GM12874 (cell line): ENCODE data around the gene GH1.
"Not testable (repeated sequence)": the region's sequence is repeated elsewhere in the genome, so short reads cannot be mapped to it uniquely, and the experiment has no call there.

Experiments
- TF ChIP-seq, protein P1 (sequence below): IDR thresholded peaks from 2 replicates; pipeline ENCODE4 v1.5.1; 2011; ENCODE audit warnings: low read depth, mild to moderate bottlenecking, control low read depth, low read length, moderate library complexity; ENCODE audit not compliant: insufficient read depth

The GH1 gene

DNA sequence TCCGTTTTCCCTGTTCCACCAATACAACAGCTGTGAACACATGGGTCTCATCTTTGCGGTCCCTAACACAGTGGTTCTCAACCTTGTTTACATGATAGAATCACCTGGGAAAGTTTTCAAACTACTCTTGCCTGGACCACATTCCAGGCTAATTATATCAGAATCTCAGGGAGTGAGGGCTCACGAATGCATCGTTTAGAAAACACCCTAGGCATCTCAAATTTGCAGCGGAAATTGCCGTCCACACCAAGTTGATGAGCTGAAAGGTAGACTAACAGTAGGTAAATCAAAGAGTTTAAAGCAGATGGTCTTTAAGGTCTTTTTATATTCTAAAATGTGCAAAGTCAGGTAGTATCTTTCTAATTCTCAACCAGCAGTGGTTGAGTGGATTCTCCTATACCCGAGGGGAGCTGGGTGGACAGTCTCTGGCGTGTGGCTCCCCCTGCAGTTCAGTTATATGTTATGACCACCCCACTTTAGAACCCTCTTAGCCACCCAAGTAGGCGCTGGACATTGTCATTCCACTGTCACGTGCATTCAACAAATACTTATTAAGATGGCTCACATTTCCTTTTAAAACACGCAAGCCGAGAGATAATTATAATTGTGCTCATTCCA, 11.4 kb downstream of the GH1 start:
- TF ChIP-seq, protein P1, sequence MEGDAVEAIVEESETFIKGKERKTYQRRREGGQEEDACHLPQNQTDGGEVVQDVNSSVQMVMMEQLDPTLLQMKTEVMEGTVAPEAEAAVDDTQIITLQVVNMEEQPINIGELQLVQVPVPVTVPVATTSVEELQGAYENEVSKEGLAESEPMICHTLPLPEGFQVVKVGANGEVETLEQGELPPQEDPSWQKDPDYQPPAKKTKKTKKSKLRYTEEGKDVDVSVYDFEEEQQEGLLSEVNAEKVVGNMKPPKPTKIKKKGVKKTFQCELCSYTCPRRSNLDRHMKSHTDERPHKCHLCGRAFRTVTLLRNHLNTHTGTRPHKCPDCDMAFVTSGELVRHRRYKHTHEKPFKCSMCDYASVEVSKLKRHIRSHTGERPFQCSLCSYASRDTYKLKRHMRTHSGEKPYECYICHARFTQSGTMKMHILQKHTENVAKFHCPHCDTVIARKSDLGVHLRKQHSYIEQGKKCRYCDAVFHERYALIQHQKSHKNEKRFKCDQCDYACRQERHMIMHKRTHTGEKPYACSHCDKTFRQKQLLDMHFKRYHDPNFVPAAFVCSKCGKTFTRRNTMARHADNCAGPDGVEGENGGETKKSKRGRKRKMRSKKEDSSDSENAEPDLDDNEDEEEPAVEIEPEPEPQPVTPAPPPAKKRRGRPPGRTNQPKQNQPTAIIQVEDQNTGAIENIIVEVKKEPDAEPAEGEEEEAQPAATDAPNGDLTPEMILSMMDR = 0 out of 2 replicates have a peak, but pooled peaks have one; percentile 9

DNA sequence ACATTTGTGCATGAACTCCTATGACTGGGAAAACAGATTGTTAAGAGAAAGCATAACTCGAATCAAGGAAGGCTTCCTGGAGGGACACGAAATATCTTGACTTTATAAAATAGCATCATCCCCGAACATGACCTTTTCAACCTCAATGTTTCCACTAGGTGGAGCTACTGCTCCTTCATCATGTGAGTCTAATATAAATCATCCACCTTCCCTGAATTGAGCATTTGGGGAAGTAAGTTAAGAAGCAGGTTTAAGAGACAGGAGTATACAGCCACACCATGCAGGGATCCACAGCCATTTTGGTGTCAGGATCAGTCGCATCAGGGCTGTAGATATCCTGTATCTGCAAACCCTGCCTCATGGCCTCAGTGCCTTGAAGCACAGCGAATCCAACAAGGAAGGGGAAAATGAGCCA, 14.8 kb downstream of the GH1 start:
- TF ChIP-seq, protein P1 = peak; percentile 19; the same call in 1 of the 2 replicates

DNA sequence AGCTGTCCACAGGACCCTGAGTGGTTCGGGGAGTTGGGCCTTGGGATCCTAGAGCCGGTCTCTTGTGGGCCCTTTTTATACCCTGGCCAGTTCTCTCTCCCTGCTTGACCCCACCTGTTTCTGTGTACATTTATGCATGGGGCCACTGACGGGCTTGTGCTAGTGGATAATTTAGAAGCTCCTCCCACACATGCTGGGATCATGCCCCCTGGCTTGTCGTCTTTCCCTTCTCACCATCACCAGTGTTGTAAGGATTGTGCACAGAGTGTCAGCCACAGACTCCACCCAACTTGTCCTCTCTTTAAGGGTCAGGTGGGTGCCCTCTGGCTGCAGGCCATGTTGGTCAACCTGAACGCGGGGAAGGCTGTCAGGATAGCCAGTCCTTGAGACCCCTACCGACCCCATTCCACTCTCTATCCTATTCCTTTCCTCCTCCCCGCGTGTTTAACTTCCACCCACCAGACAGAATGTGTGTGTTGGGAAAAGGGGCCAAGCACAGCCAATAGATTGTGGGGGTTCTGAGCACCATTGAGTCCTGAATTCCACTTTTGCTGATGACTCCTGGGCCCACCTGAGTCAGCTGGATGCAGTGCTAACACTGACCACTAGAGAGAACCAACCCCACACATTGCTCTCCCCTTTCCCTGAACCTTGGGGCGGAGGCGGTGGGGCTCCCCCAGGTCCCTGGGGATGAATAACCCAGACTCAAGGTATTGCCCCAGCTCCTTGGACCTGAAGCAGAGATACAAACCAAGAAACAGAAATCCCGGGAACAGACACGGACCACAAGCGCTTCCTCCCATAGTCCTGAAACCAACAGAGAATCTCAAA, 21.9 kb downstream of the GH1 start, which contains the start of gene CSH1:
TSS of gene CSH1 (minus strand) at position 51 of the 831 bp plus-strand sequence. CDS start 63 bp downstream, outside the sequence.
- TF ChIP-seq, protein P1 = not testable (repeated sequence)

DNA sequence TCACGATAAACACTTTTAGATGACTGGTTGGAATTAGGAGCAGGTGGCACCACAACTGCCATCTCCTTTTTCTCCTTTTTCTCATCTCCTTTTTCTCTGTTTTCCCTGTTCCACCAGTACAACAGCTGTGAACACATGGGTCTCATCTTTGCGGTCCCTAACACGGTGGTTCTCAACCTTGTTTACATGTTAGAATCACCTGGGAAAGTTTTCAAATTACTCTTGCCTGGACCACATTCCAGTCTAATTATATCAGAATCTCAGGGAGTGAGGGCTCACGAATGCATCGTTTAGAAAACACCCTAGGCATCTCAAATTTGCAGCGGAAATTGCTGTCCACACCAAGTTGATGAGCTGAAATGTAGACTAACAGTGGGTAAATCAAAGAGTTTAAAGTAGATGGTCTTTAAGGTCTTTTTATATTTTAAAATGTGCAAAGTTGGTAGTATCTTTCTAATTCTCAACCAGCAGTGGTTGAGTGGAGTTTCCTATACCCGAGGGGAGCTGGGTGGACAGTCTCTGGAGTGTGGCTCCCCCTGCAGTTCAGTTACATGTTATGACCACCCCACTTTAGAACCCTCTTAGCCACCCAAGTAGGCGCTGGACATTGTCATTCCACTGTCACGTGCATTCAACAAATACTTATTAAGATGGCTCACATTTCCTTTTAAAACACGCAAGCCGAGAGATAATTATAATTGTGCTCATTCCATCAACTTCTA, 26.2 kb downstream of the GH1 start:
- TF ChIP-seq, protein P1 = peak; percentile 26; the same call in 1 of the 2 replicates

DNA sequence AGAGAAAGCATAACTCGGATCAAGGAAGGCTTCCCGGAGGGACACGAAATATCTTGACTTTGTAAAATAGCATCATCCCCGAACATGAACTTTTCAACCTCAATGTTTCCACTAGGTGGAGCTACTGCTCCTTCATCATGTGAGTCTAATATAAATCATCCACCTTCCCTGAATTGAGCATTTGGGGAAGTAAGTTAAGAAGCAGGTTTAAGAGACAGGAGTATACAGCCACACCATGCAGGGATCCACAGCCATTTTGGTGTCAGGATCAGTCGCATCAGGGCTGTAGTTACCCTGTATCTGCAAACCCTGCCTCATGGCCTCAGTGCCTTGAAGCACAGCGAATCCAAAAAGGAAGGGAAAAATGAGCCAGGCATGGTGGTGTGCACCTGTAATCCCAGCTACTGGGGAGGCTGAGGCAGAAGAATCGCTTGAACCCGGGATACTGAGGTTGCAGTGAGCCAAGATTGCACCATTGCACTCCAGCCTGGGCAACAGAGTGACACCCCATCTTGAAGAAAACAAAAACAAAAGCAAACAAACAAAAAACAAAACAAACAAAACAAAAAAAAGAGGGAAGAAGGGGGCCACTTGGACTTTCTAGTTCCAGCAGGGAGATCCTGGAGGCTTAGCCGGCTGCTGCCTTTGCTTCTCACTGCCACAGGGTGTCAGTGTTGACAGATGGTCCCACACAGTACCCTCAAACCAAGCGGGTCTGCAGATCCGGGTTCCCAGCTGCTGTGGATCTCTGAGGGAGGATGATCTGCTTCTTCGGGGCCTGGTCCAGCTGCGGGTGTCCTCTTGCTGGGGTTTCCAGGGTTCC, 29.4 kb downstream of the GH1 start:
- TF ChIP-seq, protein P1 = peak; percentile 46

DNA sequence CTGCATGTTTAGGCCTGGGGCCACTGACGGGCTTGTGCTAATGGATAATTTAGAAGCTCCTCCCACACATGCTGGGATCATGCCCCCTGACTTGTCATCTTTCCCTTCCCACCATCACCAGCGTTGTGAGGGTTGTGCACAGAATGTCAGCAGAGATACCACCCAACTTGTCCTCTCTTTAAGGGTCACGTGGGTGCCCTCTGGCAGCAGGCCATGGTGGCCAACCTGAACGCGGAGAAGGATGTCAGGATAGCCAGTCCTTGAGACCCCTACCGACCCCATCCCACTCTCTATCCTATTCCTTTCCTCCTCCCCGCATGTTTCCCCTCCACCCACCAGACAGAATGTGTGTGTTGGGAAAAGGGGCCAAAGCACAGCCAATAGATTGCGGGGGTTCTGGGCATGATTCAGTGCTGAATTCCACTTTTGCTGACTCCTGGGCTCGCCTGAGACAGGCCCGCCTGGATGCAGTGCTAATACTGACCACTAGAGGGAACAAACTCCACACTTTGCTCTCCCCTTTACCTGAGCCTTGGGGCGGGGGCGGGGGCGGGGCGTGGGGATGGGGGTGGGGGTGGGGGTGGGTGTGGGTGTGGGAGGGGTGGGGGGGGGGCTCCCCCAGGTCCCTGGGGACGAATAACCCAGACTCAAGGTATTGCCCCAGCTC, 36.6 kb downstream of the GH1 start, which contains the start of gene GH2:
TSS of gene GH2 (minus strand) at position 10 of the 667 bp plus-strand sequence. CDS start 143 bp downstream, outside the sequence.
- TF ChIP-seq, protein P1 = peak; percentile 81
